ELF-1 (cell line): ENCODE measurements around the gene SLC16A8.

Source experiments
- DNase-seq: peaks from one replicate; pipeline ENCODE4 v3.0.0-alpha.2; 2016; ENCODE audit warnings: low read depth, low spot score

SLC16A8 gene

DNA sequence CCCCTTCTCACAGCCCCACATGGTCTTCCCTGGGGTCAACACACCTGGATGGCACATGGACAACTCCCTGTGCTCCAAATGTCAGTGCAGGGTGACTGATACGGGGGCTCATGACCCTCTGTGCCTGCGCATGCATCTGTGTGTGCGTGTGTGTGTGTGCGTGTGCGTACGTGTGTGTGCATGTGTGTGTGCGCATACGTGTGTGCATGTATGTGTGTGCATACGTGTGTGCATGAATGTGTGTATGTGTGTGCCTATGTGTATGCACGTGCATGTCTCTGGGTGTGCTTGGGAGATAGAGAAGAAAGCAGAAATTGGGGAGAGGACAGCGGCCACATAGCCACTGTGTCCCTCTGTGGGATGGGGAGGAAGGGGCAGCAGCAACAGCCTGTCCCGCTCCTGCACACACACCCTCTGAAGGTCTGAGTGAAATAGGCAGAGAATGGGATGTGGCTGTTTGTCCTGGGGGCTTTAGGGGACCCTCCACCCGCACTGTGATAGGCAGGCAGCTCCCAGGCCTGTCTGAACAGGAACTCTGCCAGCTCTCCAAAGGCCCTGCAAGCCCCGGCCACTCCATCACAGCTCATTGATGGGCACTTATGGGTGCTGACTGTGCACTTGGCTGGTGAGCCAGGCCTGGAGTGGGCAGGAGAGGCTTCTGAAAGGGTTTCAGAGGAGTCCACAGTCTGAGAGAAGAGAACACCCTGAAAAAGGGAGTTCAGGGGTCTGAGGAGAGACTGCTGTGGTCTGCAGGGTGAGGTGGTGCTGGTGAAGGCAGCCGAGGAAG, 55.4 kb downstream of the SLC16A8 start:
- DNase-seq = no peak
